SK-N-SH (cell line): Measurements from ENCODE around the gene FXYD5. TPM values are rescaled to one million over a fixed set of nuclear protein-coding genes. Genes with fewer than 3 reads are reported as not detected.

Experiments used
- CTCF ChIA-PET: fragments of 300-600, 350-600 bp; formaldehyde crosslinking; extraction: SDS; loops from one replicate; lab custom pipeline; 2021; lab: Yijun Ruan, JAX
- POLR2A ChIA-PET: fragments of 350-600 bp; sonication (Branson Sonifier 250); formaldehyde crosslinking; extraction: SDS; loops from one replicate; lab custom pipeline; 2020; ENCODE audit warnings: antibody characterized with exemption, inconsistent platforms; lab: Yijun Ruan, JAX
- DNase-seq: peaks from one replicate; pipeline ENCODE4 v3.0.0; 2012
- H2AFZ ChIP-seq: fragments of 200-600 bp; sonication (generic); 2 replicates; pipeline ENCODE4 v1.8.1; 2016; ENCODE audit warnings: antibody characterized with exemption, mild to moderate bottlenecking, low read depth
- H3F3A ChIP-seq: fragments of 200-600 bp; sonication (generic); replicated peaks from 2 replicates; pipeline ENCODE3; 2016; ENCODE audit warnings: antibody characterized with exemption, mild to moderate bottlenecking; ENCODE audit not compliant: insufficient read depth
- H3K27ac ChIP-seq, 2 experiments: fragments of 200-500 bp in 1 of 2; fragments of 200-600 bp in 1 of 2; sonication (Bioruptor generic) in 1 of 2; sonication (generic), shearing (Covaris generic) in 1 of 2; 2 replicates each; pipeline versions ENCODE4 v1.5.1 to v1.6.1; 2014 to 2016; ENCODE audit warnings: low read depth in 2 of 2, inconsistent platforms in 1 of 2, low read length in 1 of 2, mild to moderate bottlenecking in 1 of 2, mixed read lengths in 1 of 2
- H3K27me3 ChIP-seq: fragments of 200-600 bp; sonication (generic), shearing (Covaris generic); 2 replicates; pipeline ENCODE4 v1.6.1; 2016; ENCODE audit warnings: mixed run types; ENCODE audit not compliant: insufficient read depth
- H3K36me3 ChIP-seq, 2 experiments: fragments of 200-500 bp in 1 of 2; fragments of 200-600 bp in 1 of 2; sonication (Bioruptor generic) in 1 of 2; sonication (generic) in 1 of 2; replicated peaks in 1 of 2; 2 replicates each; pipeline versions ENCODE3 to v1.5.1; 2014 to 2016; ENCODE audit warnings: low read length in 1 of 2, mild to moderate bottlenecking in 1 of 2; ENCODE audit not compliant: insufficient read depth in 2 of 2, control insufficient read depth in 1 of 2
- H3K4me1 ChIP-seq, 2 experiments: fragments of 200-500 bp in 1 of 2; fragments of 200-600 bp in 1 of 2; sonication (Bioruptor generic) in 1 of 2; sonication (generic), shearing (Covaris generic) in 1 of 2; 2 replicates each; pipeline versions ENCODE4 v1.5.1 to v1.6.1; 2014 to 2016; ENCODE audit warnings: low read depth in 1 of 2, low read length in 1 of 2, mixed run types in 1 of 2; ENCODE audit not compliant: insufficient read depth in 2 of 2, control insufficient read depth in 1 of 2
- H3K4me2 ChIP-seq: fragments of 200-600 bp; sonication (generic), shearing (Covaris generic); 2 replicates; pipeline ENCODE4 v1.6.1; 2017; ENCODE audit warnings: mixed run types
- H3K4me3 ChIP-seq, 2 experiments: fragments of 200-500 bp in 1 of 2; fragments of 200-600 bp in 1 of 2; sonication (Bioruptor generic) in 1 of 2; sonication (generic), shearing (Covaris generic) in 1 of 2; 2 replicates each; pipeline versions ENCODE4 v1.5.1 to v1.8.1; 2014 to 2016; ENCODE audit warnings: low read depth in 2 of 2, inconsistent platforms in 1 of 2, low read length in 1 of 2, mild to moderate bottlenecking in 1 of 2, mixed read lengths in 1 of 2, moderate library complexity in 1 of 2
- H3K79me2 ChIP-seq: fragments of 200-600 bp; sonication (generic); 2 replicates; pipeline ENCODE4 v1.8.1; 2017; ENCODE audit warnings: mild to moderate bottlenecking; ENCODE audit not compliant: insufficient read depth
- H3K9ac ChIP-seq: fragments of 200-600 bp; sonication (generic); 2 replicates; pipeline ENCODE4 v1.6.1; 2017; ENCODE audit warnings: mixed run types
- H3K9me2 ChIP-seq: fragments of 200-600 bp; sonication (generic); 2 replicates; pipeline ENCODE4 v1.6.1; 2017; ENCODE audit warnings: mixed run types
- H3K9me3 ChIP-seq: fragments of 200-600 bp; sonication (generic); 2 replicates; pipeline ENCODE4 v1.6.1; 2017; ENCODE audit warnings: mixed run types, mild to moderate bottlenecking, moderate library complexity
- H4K20me1 ChIP-seq: fragments of 200-600 bp; sonication (generic); 2 replicates; pipeline ENCODE4 v1.6.1; 2017; ENCODE audit warnings: mild to moderate bottlenecking, mixed run types; ENCODE audit not compliant: insufficient read depth
- CHD2 ChIP-seq: fragments of 150-350 bp; IDR thresholded peaks from 2 replicates; pipeline ENCODE4 v1.6.1; 2018; ENCODE audit warnings: low read length; ENCODE audit not compliant: partially characterized antibody
- FOSL2 ChIP-seq: IDR thresholded peaks from 2 replicates; pipeline ENCODE4 v1.4.0; 2012; ENCODE audit warnings: low read depth, mild to moderate bottlenecking, moderate library complexity, borderline replicate concordance
- FOXJ3 ChIP-seq: sonication (generic); formaldehyde crosslinking; IDR thresholded peaks from 2 replicates; pipeline ENCODE4 v1.5.1; 2020; ENCODE audit warnings: mild to moderate bottlenecking, missing genetic modification reagents
- GABPA ChIP-seq: IDR thresholded peaks from 2 replicates; pipeline ENCODE4 v1.4.0; 2012; ENCODE audit warnings: low read depth, mild to moderate bottlenecking
- GATA2 ChIP-seq: sonication (generic); formaldehyde crosslinking; IDR thresholded peaks from 2 replicates; pipeline ENCODE4 v1.5.0; 2020; ENCODE audit warnings: mild to moderate bottlenecking, missing genetic modification reagents
- IRF3 ChIP-seq: fragments of 150-350 bp; IDR thresholded peaks from 2 replicates; pipeline ENCODE4 v1.6.1; 2016; ENCODE audit warnings: mild to moderate bottlenecking, low read depth, low read length
- JUND ChIP-seq: IDR thresholded peaks from 2 replicates; pipeline ENCODE4 v1.4.0; 2012
- MAX ChIP-seq: IDR thresholded peaks from 2 replicates; pipeline ENCODE4 v1.4.0; 2012; ENCODE audit warnings: low read depth
- MEF2A ChIP-seq: IDR thresholded peaks from 2 replicates; pipeline ENCODE4 v1.4.0; 2012; ENCODE audit warnings: low read depth, borderline replicate concordance
- MXI1 ChIP-seq: IDR thresholded peaks from 2 replicates; pipeline ENCODE4 v1.6.1; 2012; ENCODE audit warnings: mild to moderate bottlenecking, low read depth, low read length, improper control_type of control experiment
- NFIC ChIP-seq: IDR thresholded peaks from 2 replicates; pipeline ENCODE4 v1.4.0; 2012; ENCODE audit warnings: borderline replicate concordance
- RAD21 ChIP-seq: IDR thresholded peaks from 2 replicates; pipeline ENCODE4 v1.6.1; 2012; ENCODE audit warnings: mild to moderate bottlenecking, low read length
- RCOR1 ChIP-seq: fragments of 150-350 bp; IDR thresholded peaks from 2 replicates; pipeline ENCODE4 v1.6.1; 2017; ENCODE audit warnings: antibody characterized with exemption, low read length
- RFX5 ChIP-seq: IDR thresholded peaks from 2 replicates; pipeline ENCODE4 v1.6.1; 2012; ENCODE audit warnings: mild to moderate bottlenecking, improper control_type of control experiment, low read length
- RXRA ChIP-seq: IDR thresholded peaks from 2 replicates; pipeline ENCODE4 v1.4.0; 2012; ENCODE audit warnings: low read depth, mild to moderate bottlenecking, borderline replicate concordance
- SIN3A ChIP-seq: IDR thresholded peaks from 2 replicates; pipeline ENCODE4 v1.6.1; 2012; ENCODE audit warnings: low read depth, mild to moderate bottlenecking, low read length, moderate library complexity, borderline replicate concordance
- SMC3 ChIP-seq: IDR thresholded peaks from 2 replicates; pipeline ENCODE4 v1.6.1; 2012; ENCODE audit warnings: low read depth, low read length, improper control_type of control experiment
- USF2 ChIP-seq: fragments of 150-350 bp; IDR thresholded peaks from 2 replicates; pipeline ENCODE4 v1.6.1; 2017; ENCODE audit warnings: antibody characterized with exemption, low read length, low read depth, borderline replicate concordance
- ZBTB33 ChIP-seq: IDR thresholded peaks from 2 replicates; pipeline ENCODE4 v1.4.0; 2012; ENCODE audit warnings: low read depth, borderline replicate concordance
- WGBS: methylation state at CpG from one replicate; pipeline ENCODE4 v1.1.6; 2017; ENCODE audit warnings: low lambda C conversion rate; 5-methylcytosine and 5-hydroxymethylcytosine counted together
- polyA plus RNA-seq, 3 experiments: library from polyadenylated mRNA; depleted of rRNA; stranded (reverse); fragments of >200 nt; gene quantifications; 2 replicates each; pipeline ENCODE4 v1.2.3, GENCODE V29; 2012

FXYD5 gene
- polyA plus RNA-seq, 1 of the 3 experiments (the other 2 are of a cell fraction) = 195 TPM

GRCh38 chr19:35116072-35116801 is 38.3 kb upstream of the FXYD5 start:
- TF ChIP-seq FOSL2 (no peak), SIN3A (no peak), MAX (no peak), CHD2 (no peak), RXRA (no peak), JUND (no peak), RAD21 (no peak), MXI1 (no peak), GABPA (no peak), SMC3 (no peak), RFX5 (no peak), IRF3 (no peak), GATA2 (CRISPR knock-in tag) (no peak), MEF2A (no peak), USF2 (no peak), ZBTB33 (no peak), RCOR1 (no peak), FOXJ3 (no peak), NFIC (no peak)
- H3K27ac ChIP-seq = no peak overlapping the region
- POLR2A ChIA-PET = no interaction called here

More at GRCh38 chr19:35116072-35116801, 38.3 kb upstream of the FXYD5 start:
- Histone ChIP-seq H3K4me2 (no peak overlapping the region), H3F3A (no peaks in the 10 kb centered on the region), H4K20me1 (no peaks in the 10 kb centered on the region), H3K9me2 (no peaks in the 10 kb centered on the region), H2AFZ (no peak overlapping the region), H3K9me3 (no peaks in the 10 kb centered on the region), H3K4me1 (peaks cover 0 to 8% of the 10 kb centered on the region in 2 experiments; a peak in 1 of 4 replicates), H3K4me3 (no peak overlapping the region), H3K36me3 (no peaks in the 10 kb centered on the region), H3K79me2 (no peaks in the 10 kb centered on the region), H3K9ac (no peak overlapping the region), H3K27me3 (no peaks in the 10 kb centered on the region; the same call in 1 of the 2 replicates)
- CTCF ChIA-PET = interaction anchor here (0.6 to 3.9 kb wide), 12 partner anchors 8 to 237 kb away, joined by 3 to 66 read pairs (median 6); partner anchors contain the start of genes FXYD1 and LGI4
- 56% methylated on average over 12 of the region's 13 CpGs for WGBS
- no peak for DNase-seq
